Fibroblast of mammary gland (primary cell): ENCODE data around the gene TRDN.

Source experiments
- DNase-seq: peaks from one replicate; pipeline ENCODE4 v3.0.0-alpha.2; 2010; ENCODE audit warnings: low read depth
- H3K4me3 ChIP-seq: 2 replicates; pipeline ENCODE4 v1.5.1; 2011; ENCODE audit warnings: low read depth, mild to moderate bottlenecking, low read length, moderate library complexity; ENCODE audit not compliant: control insufficient read depth
- CTCF ChIP-seq: conservative IDR thresholded peaks from 2 replicates; pipeline ENCODE4 v1.5.1; 2011; ENCODE audit warnings: low read depth, low read length, inconsistent platforms; ENCODE audit not compliant: control insufficient read depth, insufficient read depth

TRDN gene

GRCh38 chr6:123648723-123649122 lies 12.0 kb upstream of the TRDN start:
- H3K4me3 ChIP-seq, result no peak overlapping the region
- no peak for TF ChIP-seq CTCF
- DNase-seq, result no peak

GRCh38 chr6:123648020-123648580 lies 11.3 kb upstream of the TRDN start:
- H3K4me3 ChIP-seq, result no peak overlapping the region
- TF ChIP-seq CTCF, result no peak
- DNase-seq, result no peak

GRCh38 chr6:123641497-123641896 lies 4.7 kb upstream of the TRDN start:
- no peak for TF ChIP-seq CTCF

GRCh38 chr6:123640567-123641187 lies 3.9 kb upstream of the TRDN start:
- TF ChIP-seq CTCF, result no peak
- no peak for DNase-seq
- H3K4me3 ChIP-seq, result no peak overlapping the region

More at GRCh38 chr6:123641497-123641896, 4.7 kb upstream of the TRDN start:
- DNase-seq, result no peak
- no peak overlapping the region for H3K4me3 ChIP-seq

DNA sequence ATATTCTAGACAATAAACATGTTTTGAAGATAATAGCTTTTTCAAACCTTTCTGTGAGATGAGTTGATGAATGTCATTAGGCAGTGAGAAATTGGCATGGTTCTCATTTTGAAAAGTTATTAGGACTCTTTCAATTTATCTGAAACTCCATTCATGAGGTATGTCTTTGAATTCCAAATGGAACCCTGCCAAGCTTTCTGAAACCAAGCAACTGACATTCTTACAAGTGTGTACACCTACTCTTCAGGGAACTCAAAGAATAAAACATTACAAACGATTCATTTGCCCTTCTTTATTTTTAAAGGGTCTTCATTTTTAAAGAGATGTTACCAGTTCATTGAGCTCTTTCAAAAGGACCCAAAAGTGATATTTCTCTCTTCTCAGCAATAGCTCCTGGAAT lies 2.1 kb upstream of the TRDN start:
- TF ChIP-seq CTCF, result no peak
- DNase-seq, result no peak
- no peak overlapping the region for H3K4me3 ChIP-seq

GRCh38 chr6:123636282-123636681 lies 468 bp downstream of the TRDN start:
- no peak for DNase-seq
- no peak overlapping the region for H3K4me3 ChIP-seq
- no peak for TF ChIP-seq CTCF
